Esophagus muscularis mucosa (tissue), 4 donors: ENCODE data around the gene CAPRIN1. TPM values are rescaled to one million over a fixed set of nuclear protein-coding genes. Genes with fewer than 3 reads are reported as not detected.

Source experiments
- DNase-seq: peaks from one replicate; pipeline ENCODE4 v3.0.0-alpha.2; 2017; ENCODE audit errors: extremely low spot score
- H3K27ac ChIP-seq, 4 donors: fragments of 200-600 bp; sonication (generic); replicated peaks in 1 of 4; 1 replicate in 3 of 4; 2 replicates in 1 of 4; pipeline ENCODE4 v1.5.1; 2016 to 2019; ENCODE audit warnings: mild to moderate bottlenecking in 1 of 4
- H3K27me3 ChIP-seq, 4 donors: fragments of 200-600 bp; sonication (generic); one replicate each; pipeline versions ENCODE4 v1.5.1 to v1.6.0; 2016 to 2019
- H3K36me3 ChIP-seq, 4 donors: fragments of 200-600 bp; sonication (generic); one replicate each; pipeline ENCODE4 v1.5.1; 2016 to 2019
- H3K4me1 ChIP-seq, 4 donors: fragments of 200-600 bp; sonication (generic); one replicate each; pipeline ENCODE4 v1.5.1; 2016 to 2019
- H3K4me3 ChIP-seq, 4 donors: fragments of 200-600 bp; sonication (generic); 1 replicate in 2 of 4; 2 replicates in 2 of 4; pipeline ENCODE4 v1.5.1; 2016 to 2019; ENCODE audit warnings: mild to moderate bottlenecking in 4 of 4, moderate library complexity in 1 of 4
- H3K9me3 ChIP-seq, 4 donors: fragments of 200-600 bp; sonication (generic); 1 replicate in 3 of 4; 2 replicates in 1 of 4; pipeline ENCODE4 v1.5.1; 2016 to 2019
- EP300 ChIP-seq: sonication (generic); formaldehyde crosslinking; IDR thresholded peaks from one replicate; pipeline ENCODE4 v1.6.1; 2017; ENCODE audit warnings: antibody characterized with exemption
- POLR2A ChIP-seq: fragments of 450-650 bp; IDR thresholded peaks from one replicate; pipeline ENCODE4 v1.6.1; 2017; ENCODE audit warnings: antibody characterized with exemption, moderate library complexity, mild to moderate bottlenecking, low read depth
- POLR2AphosphoS5 ChIP-seq, 2 donors: sonication (generic); formaldehyde crosslinking; IDR thresholded peaks; one replicate each; pipeline ENCODE4 v1.6.1; 2017; ENCODE audit warnings: antibody characterized with exemption in 2 of 2
- WGBS: methylation state at CpG from one replicate; pipeline ENCODE4 v1.1.5; 2018; 5-methylcytosine and 5-hydroxymethylcytosine counted together
- intact Hi-C: fragments of 100-400 bp; cut with DNase I; formaldehyde crosslinking; loops from one replicate; pipeline ENCODE4 v1.15.1; 2023
- total RNA-seq, 4 donors: library from RNA; depleted of rRNA; stranded (reverse); fragments of >200 nt; gene quantifications; one replicate each; pipeline versions ENCODE4 v1.1.0 to v1.2.1, GENCODE V29; 2016
- TF ChIP-seq, protein P1 (sequence below), 3 experiments: fragments of 200-600 bp in 2 of 3; fragments of 450-650 bp in 1 of 3; sonication (generic) in 2 of 3; IDR thresholded peaks; one replicate each; pipeline ENCODE4 v1.5.1; 2017 to 2019; ENCODE audit warnings: antibody characterized with exemption in 3 of 3, mild to moderate bottlenecking in 2 of 3, moderate library complexity in 1 of 3

CAPRIN1 gene
- total RNA-seq, 4 donors from 2014 or later: 99.9 to 152 (median 103) TPM

DNA sequence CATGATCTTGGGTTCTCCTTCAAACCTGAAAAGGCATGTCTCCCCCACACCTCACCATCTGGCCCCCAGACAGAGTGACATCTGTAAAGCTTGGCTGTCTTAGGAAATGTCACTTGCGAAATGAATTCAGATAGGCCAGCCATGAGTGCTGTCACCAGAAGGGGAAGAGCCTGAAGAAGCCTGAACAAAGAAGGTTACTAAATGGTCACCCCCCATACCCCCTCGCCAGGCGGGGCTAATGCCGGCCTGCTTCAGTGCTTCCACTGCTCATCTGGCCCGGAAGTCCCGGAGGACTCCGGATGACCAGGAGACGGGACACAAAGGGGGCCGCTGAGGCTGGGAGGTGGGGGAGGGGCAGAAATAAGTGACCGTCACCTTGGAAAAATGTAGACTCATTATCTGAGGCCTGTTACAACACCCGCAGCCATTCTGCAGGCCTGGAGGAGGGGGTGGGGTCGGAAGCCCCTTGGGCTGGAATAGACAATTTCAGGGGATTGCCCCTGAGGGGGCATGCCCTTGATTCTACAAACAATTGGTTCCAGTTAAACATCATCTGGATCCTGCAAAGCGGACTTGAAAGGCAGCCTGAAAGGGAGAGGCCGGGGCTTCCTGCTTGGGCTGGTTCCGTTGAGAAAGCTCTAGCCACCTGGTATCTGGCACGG is 97.1 kb downstream of the CAPRIN1 start:
- Histone ChIP-seq H3K27ac (no peak overlapping the region), H3K36me3 (peaks cover 37 to 100% (median 90%) of the 10 kb centered on the region in 4 donors), H3K9me3 (no peaks in the 10 kb centered on the region), H3K27me3 (no peaks in the 10 kb centered on the region), H3K4me3 (no peak overlapping the region), H3K4me1 (no peaks in the 10 kb centered on the region)
- intact Hi-C loops: no loop called here
- no peak for DNase-seq
- 79% methylated on average over 14 of the region's 16 CpGs for WGBS
- TF ChIP-seq POLR2AphosphoS5 (IDR thresholded peaks at IDR 0.05) (no peak), EP300 (no peak), POLR2A (no peak)
- TF ChIP-seq, protein P1, sequence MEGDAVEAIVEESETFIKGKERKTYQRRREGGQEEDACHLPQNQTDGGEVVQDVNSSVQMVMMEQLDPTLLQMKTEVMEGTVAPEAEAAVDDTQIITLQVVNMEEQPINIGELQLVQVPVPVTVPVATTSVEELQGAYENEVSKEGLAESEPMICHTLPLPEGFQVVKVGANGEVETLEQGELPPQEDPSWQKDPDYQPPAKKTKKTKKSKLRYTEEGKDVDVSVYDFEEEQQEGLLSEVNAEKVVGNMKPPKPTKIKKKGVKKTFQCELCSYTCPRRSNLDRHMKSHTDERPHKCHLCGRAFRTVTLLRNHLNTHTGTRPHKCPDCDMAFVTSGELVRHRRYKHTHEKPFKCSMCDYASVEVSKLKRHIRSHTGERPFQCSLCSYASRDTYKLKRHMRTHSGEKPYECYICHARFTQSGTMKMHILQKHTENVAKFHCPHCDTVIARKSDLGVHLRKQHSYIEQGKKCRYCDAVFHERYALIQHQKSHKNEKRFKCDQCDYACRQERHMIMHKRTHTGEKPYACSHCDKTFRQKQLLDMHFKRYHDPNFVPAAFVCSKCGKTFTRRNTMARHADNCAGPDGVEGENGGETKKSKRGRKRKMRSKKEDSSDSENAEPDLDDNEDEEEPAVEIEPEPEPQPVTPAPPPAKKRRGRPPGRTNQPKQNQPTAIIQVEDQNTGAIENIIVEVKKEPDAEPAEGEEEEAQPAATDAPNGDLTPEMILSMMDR (IDR thresholded peaks at IDR 0.05): no peak

DNA sequence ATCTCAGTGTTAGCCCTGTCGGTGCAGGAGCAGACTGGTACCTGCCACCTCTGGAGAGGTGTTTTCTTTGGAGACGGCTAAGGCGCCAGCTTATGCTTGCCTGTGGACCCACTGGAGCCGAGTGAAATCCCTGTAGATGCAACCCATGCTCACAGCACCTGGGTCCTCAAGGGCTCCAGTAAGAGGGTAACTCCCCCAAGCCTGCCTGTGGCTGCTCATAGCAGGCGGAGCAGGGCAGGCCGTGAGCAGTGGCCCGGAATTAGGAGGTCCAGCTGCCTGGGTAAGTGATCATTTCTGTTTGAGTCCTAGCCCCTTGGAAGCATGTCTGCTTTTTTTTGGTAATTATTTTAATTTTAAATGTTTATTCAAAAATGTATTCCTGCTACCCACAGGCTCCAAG is 97.7 kb downstream of the CAPRIN1 start:
- Histone ChIP-seq H3K27ac (no peak overlapping the region), H3K27me3 (no peaks in the 10 kb centered on the region), H3K4me1 (peaks cover 0 to 5% (median 3%) of the 10 kb centered on the region in 4 donors), H3K4me3 (no peak overlapping the region), H3K9me3 (no peaks in the 10 kb centered on the region), H3K36me3 (peaks cover 30 to 100% (median 87%) of the 10 kb centered on the region in 4 donors)
- no peak for TF ChIP-seq EP300
- no peak for TF ChIP-seq POLR2AphosphoS5 (IDR thresholded peaks at IDR 0.05)
- TF ChIP-seq, protein P1 (IDR thresholded peaks at IDR 0.05): no peak
- TF ChIP-seq POLR2A: no peak
- intact Hi-C loops: no loop called here
- DNase-seq: no peak
- 94% methylated on average over 3 of the region's 7 CpGs for WGBS

DNA sequence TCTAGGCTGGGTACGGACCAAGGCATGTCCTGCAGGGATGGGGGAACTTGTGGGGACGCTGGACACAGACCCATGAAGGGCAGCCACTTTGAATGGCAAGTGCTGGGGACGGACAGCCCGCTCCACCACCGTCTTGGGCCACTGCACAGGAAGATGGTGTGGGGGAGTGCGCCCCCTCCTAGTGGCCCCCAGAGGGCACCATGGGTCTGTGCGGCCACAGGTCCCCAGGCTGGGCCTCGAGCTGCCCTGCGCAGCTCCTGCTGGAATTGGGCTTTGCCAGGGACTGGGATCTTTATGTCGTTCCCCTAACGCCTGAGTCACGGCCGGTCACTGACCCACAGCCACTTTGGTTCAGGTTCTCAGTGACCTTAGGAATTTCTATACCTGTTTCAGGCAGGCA is 98.3 kb downstream of the CAPRIN1 start:
- no peaks in the 10 kb centered on the region for H3K27me3 ChIP-seq
- peaks cover 25 to 97% (median 84%) of the 10 kb centered on the region in 4 donors for H3K36me3 ChIP-seq
- intact Hi-C loops: no loop called here
- peaks cover 0 to 10% (median 8%) of the 10 kb centered on the region in 4 donors for H3K4me1 ChIP-seq
- no peak for TF ChIP-seq POLR2A
- TF ChIP-seq, protein P1 (IDR thresholded peaks at IDR 0.05): peak in 2 of 3 experiments; percentile 13 to 17
- H3K27ac ChIP-seq: no peak overlapping the region
- WGBS: 72% methylated on average over 9 of the region's 13 CpGs
- H3K4me3 ChIP-seq: no peak overlapping the region
- no peak for DNase-seq
- no peaks in the 10 kb centered on the region for H3K9me3 ChIP-seq

DNA sequence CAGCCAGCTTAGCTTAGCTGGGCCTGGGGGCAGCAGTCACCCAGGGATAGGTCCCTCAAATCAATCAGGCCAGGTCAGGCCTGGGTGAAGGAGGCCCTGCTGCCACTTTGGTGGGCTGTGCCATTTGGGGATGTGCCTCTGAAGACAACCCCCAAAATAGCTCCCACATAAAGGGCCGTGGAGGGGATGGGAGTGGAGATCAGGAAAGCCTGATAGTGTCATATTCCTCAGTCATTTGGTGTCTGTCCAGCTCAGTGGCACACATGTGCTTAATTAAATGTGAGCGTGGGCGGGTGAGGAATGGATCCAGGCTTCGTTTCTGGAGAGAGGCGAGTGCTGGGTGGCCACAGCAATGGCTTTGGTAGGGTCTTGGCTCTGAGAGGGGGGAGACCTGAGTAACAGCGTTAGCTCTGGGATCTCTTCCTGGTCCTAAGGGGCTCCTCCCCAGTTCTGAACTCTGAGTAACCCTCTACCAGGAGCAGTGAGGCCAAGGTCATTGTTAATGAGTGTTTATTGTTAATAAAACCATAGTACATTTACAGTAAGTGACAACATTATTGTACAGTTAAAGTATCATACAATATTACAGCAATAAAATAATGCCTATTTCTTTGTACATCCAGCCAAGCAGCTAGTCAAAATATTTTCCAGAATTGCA is 99.1 kb downstream of the CAPRIN1 start:
- Histone ChIP-seq H3K27me3 (no peaks in the 10 kb centered on the region), H3K9me3 (no peaks in the 10 kb centered on the region), H3K4me1 (peaks cover 0 to 19% (median 17%) of the 10 kb centered on the region in 4 donors), H3K27ac (no peak overlapping the region), H3K4me3 (no peak overlapping the region), H3K36me3 (peaks cover 18 to 93% (median 77%) of the 10 kb centered on the region in 4 donors)
- intact Hi-C loops: no loop called here
- WGBS: 56% methylated on average over 6 of the region's 6 CpGs
- TF ChIP-seq, protein P1 (IDR thresholded peaks at IDR 0.05): no peak
- no peak for TF ChIP-seq POLR2A
- no peak for TF ChIP-seq POLR2AphosphoS5 (IDR thresholded peaks at IDR 0.05)
- TF ChIP-seq EP300: no peak
- no peak for DNase-seq

Other genes starting within 250 kb of the CAPRIN1 start
- 10 to 100 TPM; 13.3 to 20.2 (median 15.5) TPM for gene LMO2, start 159.7 kb upstream of the CAPRIN1 start, total RNA-seq
- gene NAT10, start 53.9 kb downstream of the CAPRIN1 start, total RNA-seq: 10 to 100 TPM; 19.9 to 27.2 (median 20.6) TPM